GM23338 (cell line): ENCODE measurements around the gene LEMD1. TPM values are rescaled to one million over a fixed set of nuclear protein-coding genes. Genes with fewer than 3 reads are reported as not detected.
A peak's percentile ranks its signal among the peaks of the same experiment; 100 is the strongest.

ENCODE experiments used
- ATAC-seq: fragments of 200-7000 bp; cut with Tn5 transposase; 3 replicates; pipeline ENCODE4 v1.9.1; 2020
- DNase-seq: peaks from one replicate; pipeline ENCODE4 v3.0.0-alpha.2; 2015; ENCODE audit warnings: low spot score
- H2AFZ ChIP-seq: fragments of 200-600 bp; sonication (generic); 2 replicates; pipeline ENCODE4 v1.8.0; 2016; ENCODE audit warnings: antibody characterized with exemption, mild to moderate bottlenecking, moderate library complexity
- H3F3A ChIP-seq: fragments of 200-600 bp; sonication (generic); replicated peaks from 2 replicates; pipeline ENCODE4 v1.8.0; 2017; ENCODE audit warnings: antibody characterized with exemption, mixed run types, low read depth
- H3K27ac ChIP-seq: fragments of 200-600 bp; sonication (generic); 2 replicates; pipeline ENCODE4 v1.6.1; 2016; ENCODE audit warnings: low read depth
- H3K27me3 ChIP-seq: fragments of 200-600 bp; sonication (generic); 2 replicates; pipeline ENCODE4 v1.8.0; 2016; ENCODE audit warnings: mild to moderate bottlenecking, mixed run types, moderate library complexity; ENCODE audit not compliant: insufficient read depth
- H3K36me3 ChIP-seq: fragments of 200-600 bp; sonication (generic); 2 replicates; pipeline ENCODE4 v1.8.0; 2016; ENCODE audit warnings: mild to moderate bottlenecking; ENCODE audit not compliant: insufficient read depth
- H3K4me1 ChIP-seq: fragments of 200-600 bp; sonication (generic); 2 replicates; pipeline ENCODE4 v1.8.0; 2016; ENCODE audit warnings: mild to moderate bottlenecking, moderate library complexity; ENCODE audit not compliant: insufficient read depth
- H3K4me2 ChIP-seq: fragments of 200-600 bp; sonication (generic); 2 replicates; pipeline ENCODE4 v1.7.1; 2017; ENCODE audit warnings: mixed run types
- H3K4me3 ChIP-seq: fragments of 200-600 bp; sonication (generic); 2 replicates; pipeline ENCODE4 v1.6.1; 2016; ENCODE audit warnings: mixed run types
- H3K79me2 ChIP-seq: fragments of 200-600 bp; sonication (generic); replicated peaks from 2 replicates; pipeline ENCODE4 v1.8.0; 2017; ENCODE audit warnings: mild to moderate bottlenecking; ENCODE audit not compliant: insufficient read depth
- H3K9me2 ChIP-seq: fragments of 200-600 bp; sonication (generic); 2 replicates; pipeline ENCODE4 v1.8.0; 2017; ENCODE audit not compliant: insufficient read depth
- H4K20me1 ChIP-seq: fragments of 200-600 bp; sonication (generic); replicated peaks from 2 replicates; pipeline ENCODE4 v1.8.0; 2017; ENCODE audit warnings: mild to moderate bottlenecking; ENCODE audit not compliant: insufficient read depth
- H3K27ac Mint-ChIP-seq: 2 replicates; pipeline ENCODE4 v1.8.0; 2020; ENCODE audit warnings: inconsistent platforms, mild to moderate bottlenecking, moderate library complexity, mixed read lengths
- H3K27me3 Mint-ChIP-seq: 3 replicates; pipeline ENCODE4 v1.8.0; 2022; ENCODE audit warnings: low read depth, mild to moderate bottlenecking, moderate library complexity, mixed read lengths, inconsistent platforms; ENCODE audit not compliant: insufficient read depth, poor library complexity
- H3K36me3 Mint-ChIP-seq: 3 replicates; pipeline ENCODE4 v1.8.0; 2021; ENCODE audit warnings: low read depth, mild to moderate bottlenecking, inconsistent platforms, moderate library complexity, mixed read lengths
- H3K4me1 Mint-ChIP-seq: 3 replicates; pipeline ENCODE4 v1.8.0; 2020; ENCODE audit warnings: mild to moderate bottlenecking, inconsistent platforms, mixed read lengths
- H3K4me3 Mint-ChIP-seq: 3 replicates; pipeline ENCODE4 v1.8.0; 2021; ENCODE audit warnings: moderate library complexity, mild to moderate bottlenecking, inconsistent platforms, mixed read lengths
- H3K9me3 Mint-ChIP-seq: 3 replicates; pipeline ENCODE4 v1.8.0; 2020; ENCODE audit warnings: moderate library complexity, mild to moderate bottlenecking, inconsistent platforms, mixed read lengths
- CREB1 ChIP-seq: fragments of 250-450 bp; sonication (Bioruptor Pico); IDR thresholded peaks from 2 replicates; pipeline ENCODE4 v1.5.0; 2020; ENCODE audit warnings: low read depth, mild to moderate bottlenecking, moderate library complexity
- EZH2 ChIP-seq: fragments of 200-600 bp; sonication (generic); IDR thresholded peaks from one replicate; pipeline ENCODE4 v1.8.0; 2017; ENCODE audit warnings: antibody characterized with exemption, mild to moderate bottlenecking, low read depth; ENCODE audit not compliant: unreplicated experiment
- EZH2phosphoT487 ChIP-seq: fragments of 200-600 bp; sonication (generic); IDR thresholded peaks from one replicate; pipeline ENCODE4 v1.8.1; 2018; ENCODE audit warnings: antibody characterized with exemption; ENCODE audit not compliant: unreplicated experiment
- JUNB ChIP-seq: IDR thresholded peaks from one replicate; pipeline ENCODE4 v1.6.1; 2016; ENCODE audit warnings: antibody characterized with exemption; ENCODE audit not compliant: unreplicated experiment
- NANOG ChIP-seq: IDR thresholded peaks from 2 replicates; pipeline ENCODE4 v1.6.1; 2016; ENCODE audit warnings: antibody characterized with exemption, borderline replicate concordance
- POLR2AphosphoS5 ChIP-seq: IDR thresholded peaks from 2 replicates; pipeline ENCODE4 v1.6.1; 2016; ENCODE audit warnings: antibody characterized with exemption, low read depth
- STAT1 ChIP-seq: IDR thresholded peaks from one replicate; pipeline ENCODE4 v1.6.1; 2016; ENCODE audit warnings: antibody characterized with exemption; ENCODE audit not compliant: unreplicated experiment
- ZNF114 ChIP-seq: fragments of 250-450 bp; sonication (Bioruptor Pico); IDR thresholded peaks from 2 replicates; pipeline ENCODE4 v1.5.0; 2020; ENCODE audit warnings: mild to moderate bottlenecking, moderate library complexity
- ZNF331 ChIP-seq: fragments of 250-450 bp; sonication (Bioruptor Pico); IDR thresholded peaks from 2 replicates; pipeline ENCODE4 v1.5.0; 2020; ENCODE audit warnings: low read depth, mild to moderate bottlenecking, moderate library complexity
- polyA plus RNA-seq: library from polyadenylated mRNA; unstranded; fragments of >200 nt; fragmentation: Nextera tagmentation; extraction: Ambion mirVana; gene quantifications from 2 replicates; pipeline ENCODE4 v1.2.1, GENCODE V29; 2016
- total RNA-seq: library from RNA; depleted of rRNA; stranded (reverse); fragments of >200 nt; shearing (Covaris generic); gene quantifications from 2 replicates; pipeline ENCODE4 v1.2.3, GENCODE V29; 2014
- TF ChIP-seq, protein P1 (sequence below): fragments of 250-450 bp; sonication (Bioruptor Pico); IDR thresholded peaks from 2 replicates; pipeline ENCODE4 v1.5.0; 2020; ENCODE audit warnings: mild to moderate bottlenecking, moderate library complexity
- TF ChIP-seq, protein P2 (sequence below): IDR thresholded peaks from one replicate; pipeline ENCODE4 v1.6.1; 2018; ENCODE audit warnings: antibody characterized with exemption; ENCODE audit not compliant: unreplicated experiment
- TF ChIP-seq, protein P3 (sequence below), 2 experiments: fragments of 200-600 bp in 1 of 2; sonication (generic) in 1 of 2; conservative IDR thresholded peaks; 2 replicates each; pipeline versions ENCODE4 v1.5.1 to v1.6.1; 2016 to 2017; ENCODE audit warnings: antibody characterized with exemption in 2 of 2, low read depth in 2 of 2, mild to moderate bottlenecking in 2 of 2, moderate library complexity in 1 of 2
- TF ChIP-seq, protein P4 (sequence below): IDR thresholded peaks from 2 replicates; pipeline ENCODE4 v1.6.1; 2016; ENCODE audit warnings: antibody characterized with exemption

LEMD1 gene
- total and polyA plus RNA-seq, 2 experiments from 2014 or later = 4.7 to 10.7 TPM

DNA sequence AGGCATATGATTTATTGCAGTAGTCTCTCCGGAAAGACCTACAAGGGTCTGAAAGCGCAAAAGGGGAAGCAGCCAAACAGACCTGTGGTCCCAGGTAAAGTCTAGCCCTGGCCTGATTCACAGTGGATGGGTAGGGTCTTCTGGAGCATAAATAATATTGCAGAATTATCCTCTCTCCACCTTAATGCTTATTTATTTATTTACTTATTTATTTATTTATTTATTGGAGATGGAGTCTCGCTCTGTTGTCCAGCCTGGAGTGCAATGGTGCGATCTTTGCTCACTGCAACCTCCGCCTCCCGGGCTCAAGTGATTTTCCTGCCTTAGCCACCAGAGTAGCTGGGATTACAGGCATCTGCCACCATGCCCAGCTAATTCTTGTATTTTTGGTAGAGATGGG, 53.4 kb downstream of the LEMD1 start (continued):
- TF ChIP-seq JUNB (no peak), CREB1 (CRISPR knock-in tag) (no peak), EZH2 (no peak), STAT1 (no peak), POLR2AphosphoS5 (no peak), ZNF114 (CRISPR knock-in tag) (no peak)
- TF ChIP-seq, protein P1, sequence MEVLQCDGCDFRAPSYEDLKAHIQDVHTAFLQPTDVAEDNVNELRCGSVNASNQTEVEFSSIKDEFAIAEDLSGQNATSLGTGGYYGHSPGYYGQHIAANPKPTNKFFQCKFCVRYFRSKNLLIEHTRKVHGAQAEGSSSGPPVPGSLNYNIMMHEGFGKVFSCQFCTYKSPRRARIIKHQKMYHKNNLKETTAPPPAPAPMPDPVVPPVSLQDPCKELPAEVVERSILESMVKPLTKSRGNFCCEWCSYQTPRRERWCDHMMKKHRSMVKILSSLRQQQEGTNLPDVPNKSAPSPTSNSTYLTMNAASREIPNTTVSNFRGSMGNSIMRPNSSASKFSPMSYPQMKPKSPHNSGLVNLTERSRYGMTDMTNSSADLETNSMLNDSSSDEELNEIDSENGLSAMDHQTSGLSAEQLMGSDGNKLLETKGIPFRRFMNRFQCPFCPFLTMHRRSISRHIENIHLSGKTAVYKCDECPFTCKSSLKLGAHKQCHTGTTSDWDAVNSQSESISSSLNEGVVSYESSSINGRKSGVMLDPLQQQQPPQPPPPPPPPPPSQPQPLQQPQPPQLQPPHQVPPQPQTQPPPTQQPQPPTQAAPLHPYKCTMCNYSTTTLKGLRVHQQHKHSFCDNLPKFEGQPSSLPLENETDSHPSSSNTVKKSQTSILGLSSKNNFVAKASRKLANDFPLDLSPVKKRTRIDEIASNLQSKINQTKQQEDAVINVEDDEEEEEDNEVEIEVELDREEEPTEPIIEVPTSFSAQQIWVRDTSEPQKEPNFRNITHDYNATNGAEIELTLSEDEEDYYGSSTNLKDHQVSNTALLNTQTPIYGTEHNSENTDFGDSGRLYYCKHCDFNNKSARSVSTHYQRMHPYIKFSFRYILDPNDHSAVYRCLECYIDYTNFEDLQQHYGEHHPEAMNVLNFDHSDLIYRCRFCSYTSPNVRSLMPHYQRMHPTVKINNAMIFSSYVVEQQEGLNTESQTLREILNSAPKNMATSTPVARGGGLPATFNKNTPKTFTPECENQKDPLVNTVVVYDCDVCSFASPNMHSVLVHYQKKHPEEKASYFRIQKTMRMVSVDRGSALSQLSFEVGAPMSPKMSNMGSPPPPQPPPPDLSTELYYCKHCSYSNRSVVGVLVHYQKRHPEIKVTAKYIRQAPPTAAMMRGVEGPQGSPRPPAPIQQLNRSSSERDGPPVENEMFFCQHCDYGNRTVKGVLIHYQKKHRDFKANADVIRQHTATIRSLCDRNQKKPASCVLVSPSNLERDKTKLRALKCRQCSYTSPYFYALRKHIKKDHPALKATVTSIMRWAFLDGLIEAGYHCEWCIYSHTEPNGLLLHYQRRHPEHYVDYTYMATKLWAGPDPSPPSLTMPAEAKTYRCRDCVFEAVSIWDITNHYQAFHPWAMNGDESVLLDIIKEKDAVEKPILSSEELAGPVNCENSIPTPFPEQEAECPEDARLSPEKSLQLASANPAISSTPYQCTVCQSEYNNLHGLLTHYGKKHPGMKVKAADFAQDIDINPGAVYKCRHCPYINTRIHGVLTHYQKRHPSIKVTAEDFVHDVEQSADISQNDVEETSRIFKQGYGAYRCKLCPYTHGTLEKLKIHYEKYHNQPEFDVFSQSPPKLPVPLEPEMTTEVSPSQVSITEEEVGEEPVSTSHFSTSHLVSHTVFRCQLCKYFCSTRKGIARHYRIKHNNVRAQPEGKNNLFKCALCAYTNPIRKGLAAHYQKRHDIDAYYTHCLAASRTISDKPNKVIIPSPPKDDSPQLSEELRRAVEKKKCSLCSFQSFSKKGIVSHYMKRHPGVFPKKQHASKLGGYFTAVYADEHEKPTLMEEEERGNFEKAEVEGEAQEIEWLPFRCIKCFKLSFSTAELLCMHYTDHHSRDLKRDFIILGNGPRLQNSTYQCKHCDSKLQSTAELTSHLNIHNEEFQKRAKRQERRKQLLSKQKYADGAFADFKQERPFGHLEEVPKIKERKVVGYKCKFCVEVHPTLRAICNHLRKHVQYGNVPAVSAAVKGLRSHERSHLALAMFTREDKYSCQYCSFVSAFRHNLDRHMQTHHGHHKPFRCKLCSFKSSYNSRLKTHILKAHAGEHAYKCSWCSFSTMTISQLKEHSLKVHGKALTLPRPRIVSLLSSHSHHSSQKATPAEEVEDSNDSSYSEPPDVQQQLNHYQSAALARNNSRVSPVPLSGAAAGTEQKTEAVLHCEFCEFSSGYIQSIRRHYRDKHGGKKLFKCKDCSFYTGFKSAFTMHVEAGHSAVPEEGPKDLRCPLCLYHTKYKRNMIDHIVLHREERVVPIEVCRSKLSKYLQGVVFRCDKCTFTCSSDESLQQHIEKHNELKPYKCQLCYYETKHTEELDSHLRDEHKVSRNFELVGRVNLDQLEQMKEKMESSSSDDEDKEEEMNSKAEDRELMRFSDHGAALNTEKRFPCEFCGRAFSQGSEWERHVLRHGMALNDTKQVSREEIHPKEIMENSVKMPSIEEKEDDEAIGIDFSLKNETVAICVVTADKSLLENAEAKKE (CRISPR knock-in tag) = no peak

DNA sequence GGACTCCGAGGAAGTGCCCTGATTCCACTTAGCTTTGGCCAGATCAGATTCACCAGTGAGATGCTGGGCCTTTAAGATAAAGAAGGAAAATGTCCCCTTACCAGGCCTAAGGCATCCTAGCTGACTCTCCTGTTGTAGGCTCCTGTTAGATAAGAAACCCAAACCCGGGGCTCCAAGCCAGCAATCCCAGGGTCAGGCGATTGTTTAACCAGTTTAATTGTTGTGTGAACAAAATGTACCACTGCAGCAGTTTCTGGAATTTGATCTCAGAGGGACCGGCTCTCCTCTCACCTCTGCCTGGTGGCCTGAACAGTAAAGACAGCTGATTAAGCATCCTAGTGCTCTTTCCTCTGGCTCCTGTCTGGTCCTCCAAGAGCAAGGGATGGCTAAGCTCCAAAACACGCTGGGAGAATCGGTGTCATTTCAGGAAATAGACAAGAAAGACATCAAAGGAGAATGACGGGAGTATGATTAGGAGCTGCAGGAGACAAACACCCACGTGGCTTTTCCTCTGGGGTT, 55.9 kb downstream of the LEMD1 start:
- Histone ChIP-seq H3F3A (peaks cover 6% of the 10 kb centered on the region; the same call in 1 of the 2 replicates), H3K79me2 (no peaks in the 10 kb centered on the region), H3K36me3 (no peaks in the 10 kb centered on the region), H3K27me3 (no peaks in the 10 kb centered on the region), H3K4me3 (no peak overlapping the region), H4K20me1 (no peaks in the 10 kb centered on the region), H3K4me2 (no peak overlapping the region), H3K27ac (no peak overlapping the region), H3K4me1 (peaks cover 14% of the 10 kb centered on the region; the same call in 1 of the 2 replicates), H3K9me2 (no peaks in the 10 kb centered on the region), H2AFZ (peak overlapping the region; percentile 97)
- TF ChIP-seq, protein P2, sequence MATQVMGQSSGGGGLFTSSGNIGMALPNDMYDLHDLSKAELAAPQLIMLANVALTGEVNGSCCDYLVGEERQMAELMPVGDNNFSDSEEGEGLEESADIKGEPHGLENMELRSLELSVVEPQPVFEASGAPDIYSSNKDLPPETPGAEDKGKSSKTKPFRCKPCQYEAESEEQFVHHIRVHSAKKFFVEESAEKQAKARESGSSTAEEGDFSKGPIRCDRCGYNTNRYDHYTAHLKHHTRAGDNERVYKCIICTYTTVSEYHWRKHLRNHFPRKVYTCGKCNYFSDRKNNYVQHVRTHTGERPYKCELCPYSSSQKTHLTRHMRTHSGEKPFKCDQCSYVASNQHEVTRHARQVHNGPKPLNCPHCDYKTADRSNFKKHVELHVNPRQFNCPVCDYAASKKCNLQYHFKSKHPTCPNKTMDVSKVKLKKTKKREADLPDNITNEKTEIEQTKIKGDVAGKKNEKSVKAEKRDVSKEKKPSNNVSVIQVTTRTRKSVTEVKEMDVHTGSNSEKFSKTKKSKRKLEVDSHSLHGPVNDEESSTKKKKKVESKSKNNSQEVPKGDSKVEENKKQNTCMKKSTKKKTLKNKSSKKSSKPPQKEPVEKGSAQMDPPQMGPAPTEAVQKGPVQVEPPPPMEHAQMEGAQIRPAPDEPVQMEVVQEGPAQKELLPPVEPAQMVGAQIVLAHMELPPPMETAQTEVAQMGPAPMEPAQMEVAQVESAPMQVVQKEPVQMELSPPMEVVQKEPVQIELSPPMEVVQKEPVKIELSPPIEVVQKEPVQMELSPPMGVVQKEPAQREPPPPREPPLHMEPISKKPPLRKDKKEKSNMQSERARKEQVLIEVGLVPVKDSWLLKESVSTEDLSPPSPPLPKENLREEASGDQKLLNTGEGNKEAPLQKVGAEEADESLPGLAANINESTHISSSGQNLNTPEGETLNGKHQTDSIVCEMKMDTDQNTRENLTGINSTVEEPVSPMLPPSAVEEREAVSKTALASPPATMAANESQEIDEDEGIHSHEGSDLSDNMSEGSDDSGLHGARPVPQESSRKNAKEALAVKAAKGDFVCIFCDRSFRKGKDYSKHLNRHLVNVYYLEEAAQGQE = no peak
- no peak for TF ChIP-seq EZH2phosphoT487
- TF ChIP-seq, protein P3, sequence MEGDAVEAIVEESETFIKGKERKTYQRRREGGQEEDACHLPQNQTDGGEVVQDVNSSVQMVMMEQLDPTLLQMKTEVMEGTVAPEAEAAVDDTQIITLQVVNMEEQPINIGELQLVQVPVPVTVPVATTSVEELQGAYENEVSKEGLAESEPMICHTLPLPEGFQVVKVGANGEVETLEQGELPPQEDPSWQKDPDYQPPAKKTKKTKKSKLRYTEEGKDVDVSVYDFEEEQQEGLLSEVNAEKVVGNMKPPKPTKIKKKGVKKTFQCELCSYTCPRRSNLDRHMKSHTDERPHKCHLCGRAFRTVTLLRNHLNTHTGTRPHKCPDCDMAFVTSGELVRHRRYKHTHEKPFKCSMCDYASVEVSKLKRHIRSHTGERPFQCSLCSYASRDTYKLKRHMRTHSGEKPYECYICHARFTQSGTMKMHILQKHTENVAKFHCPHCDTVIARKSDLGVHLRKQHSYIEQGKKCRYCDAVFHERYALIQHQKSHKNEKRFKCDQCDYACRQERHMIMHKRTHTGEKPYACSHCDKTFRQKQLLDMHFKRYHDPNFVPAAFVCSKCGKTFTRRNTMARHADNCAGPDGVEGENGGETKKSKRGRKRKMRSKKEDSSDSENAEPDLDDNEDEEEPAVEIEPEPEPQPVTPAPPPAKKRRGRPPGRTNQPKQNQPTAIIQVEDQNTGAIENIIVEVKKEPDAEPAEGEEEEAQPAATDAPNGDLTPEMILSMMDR (conservative IDR thresholded peaks at IDR 0.05; ENCODE audit: low read depth in 2 of 2) = no peak
- no peak for TF ChIP-seq ZNF331 (CRISPR knock-in tag)
- no peak for TF ChIP-seq CREB1 (CRISPR knock-in tag)
- no peak for TF ChIP-seq POLR2AphosphoS5
- TF ChIP-seq EZH2 = no peak
- no peak for TF ChIP-seq NANOG
- TF ChIP-seq, protein P4, sequence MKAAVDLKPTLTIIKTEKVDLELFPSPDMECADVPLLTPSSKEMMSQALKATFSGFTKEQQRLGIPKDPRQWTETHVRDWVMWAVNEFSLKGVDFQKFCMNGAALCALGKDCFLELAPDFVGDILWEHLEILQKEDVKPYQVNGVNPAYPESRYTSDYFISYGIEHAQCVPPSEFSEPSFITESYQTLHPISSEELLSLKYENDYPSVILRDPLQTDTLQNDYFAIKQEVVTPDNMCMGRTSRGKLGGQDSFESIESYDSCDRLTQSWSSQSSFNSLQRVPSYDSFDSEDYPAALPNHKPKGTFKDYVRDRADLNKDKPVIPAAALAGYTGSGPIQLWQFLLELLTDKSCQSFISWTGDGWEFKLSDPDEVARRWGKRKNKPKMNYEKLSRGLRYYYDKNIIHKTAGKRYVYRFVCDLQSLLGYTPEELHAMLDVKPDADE = no peak
- Mint-ChIP-seq H3K4me3 (no peak overlapping the region), H3K36me3 (no peaks in the 10 kb centered on the region), H3K27ac (no peak overlapping the region), H3K27me3 (peaks cover 5% of the 10 kb centered on the region), H3K4me1 (0 out of 3 replicates have a peak, but pooled peaks cover 4% of the 10 kb centered on the region), H3K9me3 (no peaks in the 10 kb centered on the region)
- DNase-seq = no peak
- peak; percentile 36; the same call in 2 of the 3 replicates for ATAC-seq
